ENCODE data around the gene OGFR. TPM values are rescaled to one million over a fixed set of nuclear protein-coding genes. Genes with fewer than 3 reads are reported as not detected.

The OGFR gene
- total RNA-seq, 1 experiment from 2014 or later: 47.3 TPM

- POLR2A ChIA-PET: no interaction called here
- no peak for DNase-seq (ENCODE audit: low read depth, low spot score)
- no peak for ATAC-seq
- no peak overlapping the region for H3K4me3 ChIP-seq (ENCODE audit: low read depth in 2 of 2, low read length in 2 of 2)
- in situ Hi-C loops (cut with HindIII; ENCODE audit: low pct_unique_long_range_greater_than_20kb, low sequenced_read_pairs) (no loop called here), intact Hi-C loops (cut with micrococcal nuclease; ENCODE audit: unreplicated experiment) (no loop called here)
- BruUV-seq (replicated peaks): no TSS peak
- H3K4me1 ChIP-seq (ENCODE audit: control insufficient read depth, insufficient read depth, low read length): peaks cover 8% of the 10 kb centered on the region
- H3K36me3 ChIP-seq (ENCODE audit: control insufficient read depth, insufficient read depth, low read length): no peaks in the 10 kb centered on the region
- no peak overlapping the region for H3K27ac ChIP-seq (ENCODE audit: low read length)
- no peaks in the 10 kb centered on the region for H3K9me3 ChIP-seq (ENCODE audit: control insufficient read depth, insufficient read depth, low read depth, low read length)
- TF ChIP-seq POLR2AphosphoS5 (IDR thresholded peaks at IDR 0.05; ENCODE audit: low read depth, low read length) (no peak), REST (IDR thresholded peaks at IDR 0.05; ENCODE audit: insufficient read depth in 1 of 2, low read depth in 2 of 2, low read length in 1 of 2) (no peak), TCF7L2 (IDR thresholded peaks at IDR 0.05; ENCODE audit: low read depth, low read length) (no peak), SIN3A (IDR thresholded peaks at IDR 0.05; ENCODE audit: borderline replicate concordance, insufficient read depth, low read depth, low read length) (no peak), CTCF (IDR thresholded peaks at IDR 0.05) (no peak)
- no peaks in the 10 kb centered on the region for H3K27me3 ChIP-seq (ENCODE audit: control insufficient read depth, insufficient read depth, low read length)
- CTCF ChIA-PET: no interaction called here
Observed at GRCh38 chr20:62834967-62835730, 30.5 kb downstream of the OGFR start.

DNA sequence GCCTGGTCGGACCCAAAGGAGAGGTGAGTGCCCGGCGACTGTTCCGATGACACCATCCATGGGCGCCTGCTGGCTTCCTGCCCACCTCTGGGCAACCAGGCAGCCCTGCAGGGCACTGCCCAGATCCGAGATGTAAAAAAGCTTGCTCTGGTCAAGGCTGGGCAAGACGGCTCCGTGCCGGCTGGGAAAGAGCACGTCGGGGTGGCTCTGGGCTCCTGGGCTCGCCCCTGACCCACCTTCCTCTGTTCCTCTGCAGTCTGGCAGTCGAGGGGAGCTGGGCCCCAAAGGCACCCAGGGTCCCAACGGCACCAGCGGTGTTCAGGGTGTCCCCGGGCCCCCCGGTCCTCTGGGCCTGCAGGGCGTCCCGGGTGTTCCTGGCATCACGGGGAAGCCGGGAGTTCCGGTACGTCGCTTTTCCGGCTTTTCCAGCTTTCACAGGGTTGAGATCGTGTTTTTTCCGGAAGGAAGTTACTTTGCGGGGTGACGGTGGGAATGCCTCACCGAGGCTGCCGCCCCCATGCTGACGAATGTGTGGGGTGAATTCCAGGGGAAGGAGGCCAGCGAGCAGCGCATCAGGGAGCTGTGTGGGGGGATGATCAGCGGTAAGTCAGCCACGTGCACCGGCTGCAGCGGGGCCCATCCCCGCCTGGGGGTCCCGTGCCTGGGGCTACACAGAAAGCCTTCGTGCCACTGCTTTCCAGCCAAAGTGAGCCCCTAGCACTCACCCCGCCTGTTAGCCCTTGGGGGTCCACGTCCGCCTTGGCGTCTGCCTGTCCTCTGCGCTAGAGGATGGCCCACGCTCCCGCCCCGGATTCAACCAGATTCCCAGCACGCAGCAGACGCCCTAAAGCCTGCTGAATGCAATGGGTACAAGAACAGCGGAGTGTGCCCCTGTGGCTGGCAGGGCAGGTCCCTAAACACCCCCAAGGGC, 31.6 kb downstream of the OGFR start:
- in situ Hi-C loops (cut with HindIII; ENCODE audit: low pct_unique_long_range_greater_than_20kb, low sequenced_read_pairs): no loop called here

More for the DNA sequence above, 31.6 kb downstream of the OGFR start:
- H3K27ac ChIP-seq (ENCODE audit: low read length): no peak overlapping the region
- peaks cover 7% of the 10 kb centered on the region for H3K4me1 ChIP-seq (ENCODE audit: control insufficient read depth, insufficient read depth, low read length)
- H3K27me3 ChIP-seq (ENCODE audit: control insufficient read depth, insufficient read depth, low read length): no peaks in the 10 kb centered on the region
- POLR2A ChIA-PET: no interaction called here
- H3K4me3 ChIP-seq (ENCODE audit: low read depth in 2 of 2, low read length in 2 of 2): no peak overlapping the region
- intact Hi-C loops (cut with micrococcal nuclease; ENCODE audit: unreplicated experiment): no loop called here
- DNase-seq (ENCODE audit: low read depth, low spot score) (no peak), ATAC-seq (no peak)
- no peaks in the 10 kb centered on the region for H3K36me3 ChIP-seq (ENCODE audit: control insufficient read depth, insufficient read depth, low read length)
- CTCF ChIA-PET: no interaction called here
- BruUV-seq (replicated peaks): no TSS peak
- H3K9me3 ChIP-seq (ENCODE audit: control insufficient read depth, insufficient read depth, low read depth, low read length): no peaks in the 10 kb centered on the region
- no peak for TF ChIP-seq REST (IDR thresholded peaks at IDR 0.05; ENCODE audit: insufficient read depth in 1 of 2, low read depth in 2 of 2, low read length in 1 of 2)
- no peak for TF ChIP-seq TCF7L2 (IDR thresholded peaks at IDR 0.05; ENCODE audit: low read depth, low read length)
- TF ChIP-seq SIN3A (IDR thresholded peaks at IDR 0.05; ENCODE audit: borderline replicate concordance, insufficient read depth, low read depth, low read length): no peak
- TF ChIP-seq POLR2AphosphoS5 (IDR thresholded peaks at IDR 0.05; ENCODE audit: low read depth, low read length): no peak
- no peak for TF ChIP-seq CTCF (IDR thresholded peaks at IDR 0.05)
